ENCODE measurements around the gene DPYSL5. TPM values are rescaled to one million over a fixed set of nuclear protein-coding genes. Genes with fewer than 3 reads are reported as not detected.

Gene DPYSL5
- total and polyA plus RNA-seq, 9 of the 15 experiments (the other 6 are each of a cell fraction or from before 2014, with no cell fraction given) = 0.06 TPM; not detected in 8

- no peak for TF ChIP-seq MBD2 (IDR thresholded peaks at IDR 0.05; ENCODE audit: borderline replicate concordance, low read depth)
- no peak for TF ChIP-seq ZNF518B (CRISPR knock-in tag; IDR thresholded peaks at IDR 0.05)
- TF ChIP-seq ERF (CRISPR knock-in tag; IDR thresholded peaks at IDR 0.05) = no peak
Observed at GRCh38 chr2:26900831-26901321, 52.9 kb downstream of the DPYSL5 start (continued).

GRCh38 chr2:26901326-26902183 lies 53.6 kb downstream of the DPYSL5 start:
- CTCF ChIA-PET (ENCODE audit: low intra/inter-chr PET ratio) = no interaction called here
- in situ Hi-C loops (cut with MboI) (no loop called here), intact Hi-C loops (cut with micrococcal nuclease) (no loop called here)
- BruUV-seq (replicated peaks) = no TSS peak
- Histone ChIP-seq H2AFZ (ENCODE audit: low read depth, low read length) (no peak overlapping the region), H4K20me1 (replicated peaks; ENCODE audit: control insufficient read depth, insufficient read depth, low read length) (0 out of 2 replicates have a peak, but pooled peaks cover 3% of the 10 kb centered on the region), H3K4me1 (replicated peaks in 1 of 2; ENCODE audit: control insufficient read depth in 2 of 2, insufficient read depth in 2 of 2, low read length in 2 of 2) (peaks cover 0 to 4% of the 10 kb centered on the region in 2 experiments; a peak in 2 of 5 replicates), H3K27me3 (ENCODE audit: control insufficient read depth in 2 of 2, insufficient read depth in 2 of 2, low read length in 2 of 2) (peaks cover 26 to 65% of the 10 kb centered on the region in 2 experiments; a peak in 4 of 5 replicates), H3K9me3 (replicated peaks; ENCODE audit: control insufficient read depth, insufficient read depth, low read depth, low read length) (no peaks in the 10 kb centered on the region), H3K9me1 (ENCODE audit: control insufficient read depth, insufficient read depth, low read length) (no peaks in the 10 kb centered on the region), H3K27ac (ENCODE audit: extremely low read depth, low read depth, low read length) (no peak overlapping the region), H3K4me2 (ENCODE audit: insufficient read depth, low read length) (no peak overlapping the region), H3K79me2 (ENCODE audit: control insufficient read depth, insufficient read depth, low read length) (no peaks in the 10 kb centered on the region), H3K36me3 (ENCODE audit: control insufficient read depth, insufficient read depth, low read length) (no peaks in the 10 kb centered on the region), H3K9ac (ENCODE audit: insufficient read depth in 1 of 2, low read depth in 2 of 2, low read length in 2 of 2) (peak overlapping the region in 1 of 2 experiments; percentile 52; a peak in 1 of 4 replicates), H3K4me3 (no peak overlapping the region)
- TF ChIP-seq LARP7 (IDR thresholded peaks at IDR 0.05) (no peak), CCAR2 (IDR thresholded peaks at IDR 0.05; ENCODE audit: low read depth, low read length) (no peak), COPS2 (conservative IDR thresholded peaks at IDR 0.05) (no peak), ZNF165 (CRISPR knock-in tag; IDR thresholded peaks at IDR 0.05; ENCODE audit: borderline replicate concordance) (no peak), GATAD2B (IDR thresholded peaks at IDR 0.05; ENCODE audit: borderline replicate concordance) (no peak), VEZF1 (CRISPR knock-in tag; IDR thresholded peaks at IDR 0.05) (0 out of 2 replicates have a peak, but pooled peaks have one; percentile 17), HEY1 (CRISPR knock-in tag; IDR thresholded peaks at IDR 0.05; ENCODE audit: borderline replicate concordance) (no peak), TSHZ1 (CRISPR knock-in tag; IDR thresholded peaks at IDR 0.05) (no peak)
- FAIRE-seq (no peak), DNase-seq (ENCODE audit: extremely low read depth in 1 of 4, low spot score in 3 of 4) (no peak), ATAC-seq (no peak)
- POLR2A ChIA-PET = interaction anchor here (1.0 kb wide), 1 partner anchor 8 kb away, joined by 3 read pairs; no protein-coding TSS in a partner anchor
- WGBS (ENCODE audit: insufficient coverage, low coverage, missing lambda C conversion rate) = 17% methylated on average over 20 of the region's 23 CpGs

Data from K562 (cell line).